ENCODE measurements around the gene PLCB3.
"Not testable (repeated sequence)": the region's sequence is repeated elsewhere in the genome, so short reads cannot be mapped to it uniquely, and the experiment has no call there.

Gene PLCB3

DNA sequence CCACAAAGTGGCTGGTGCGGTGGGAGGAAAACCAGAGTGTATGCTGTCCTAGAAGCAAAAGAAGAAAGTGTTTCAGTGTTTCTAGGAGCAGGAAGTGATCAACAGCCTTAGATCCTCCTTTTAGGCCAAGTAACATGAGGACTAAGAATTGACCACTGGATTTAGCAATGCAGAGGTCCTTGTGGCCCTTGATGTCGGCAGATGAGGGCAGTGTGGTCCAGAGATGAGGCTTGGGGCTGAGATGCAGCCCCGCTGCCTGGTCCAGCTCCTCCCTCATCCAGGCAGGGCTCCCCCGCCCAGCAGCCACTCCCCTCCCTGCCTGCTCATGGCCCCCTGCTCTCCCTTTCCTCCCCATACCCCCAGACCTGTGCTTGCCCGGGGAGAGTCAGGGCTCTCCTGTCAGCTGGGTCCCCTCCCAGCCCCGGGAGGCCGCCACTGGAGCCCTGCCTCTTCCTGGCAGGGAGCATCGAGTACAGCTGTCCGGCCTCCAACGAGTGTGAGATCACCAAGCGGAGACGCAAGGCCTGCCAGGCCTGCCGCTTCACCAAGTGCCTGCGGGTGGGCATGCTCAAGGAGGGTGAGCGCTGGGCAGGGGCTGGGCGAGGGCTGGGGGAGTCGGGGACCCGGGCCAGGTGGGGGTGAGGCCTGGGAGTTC is 62.3 kb downstream of the PLCB3 start:
- Histone ChIP-seq H3K23ac (ENCODE audit: low read length) (no peak overlapping the region), H3K56ac (ENCODE audit: low read length) (no peak overlapping the region), H3K27me3 (ENCODE audit: insufficient read depth, low read length, poor library complexity) (no peaks in the 10 kb centered on the region), H3K4ac (ENCODE audit: low read depth, low read length) (no peak overlapping the region), H4K5ac (ENCODE audit: low read length) (no peak overlapping the region), H4K8ac (ENCODE audit: low read depth, low read length) (no peak overlapping the region), H3K9ac (ENCODE audit: low read length) (no peak overlapping the region), H3K4me1 (ENCODE audit: control insufficient read depth, low read depth, low read length) (no peaks in the 10 kb centered on the region), H3K27ac (ENCODE audit: low read depth, low read length) (no peak overlapping the region), H2AK5ac (ENCODE audit: low read length) (no peak overlapping the region), H3K4me3 (ENCODE audit: low read length) (no peak overlapping the region), H3K36me3 (ENCODE audit: control insufficient read depth, insufficient read depth, low read length) (no peaks in the 10 kb centered on the region), H2BK120ac (ENCODE audit: low read depth, low read length) (no peak overlapping the region), H3K79me1 (ENCODE audit: low read length) (no peaks in the 10 kb centered on the region), H3K79me2 (ENCODE audit: control insufficient read depth, insufficient read depth, low read length) (peaks cover 4% of the 10 kb centered on the region), H2BK5ac (ENCODE audit: low read length) (no peak overlapping the region), H3K18ac (ENCODE audit: low read length) (no peak overlapping the region), H3K4me2 (ENCODE audit: low read length) (no peak overlapping the region), H2BK15ac (replicated peaks; ENCODE audit: low read depth) (no peak overlapping the region)
- WGBS (ENCODE audit: extremely low coverage, insufficient coverage, low lambda C conversion rate): no CpG with 5 or more reads among the region's 18 CpGs
- DNase-seq: no peak

DNA sequence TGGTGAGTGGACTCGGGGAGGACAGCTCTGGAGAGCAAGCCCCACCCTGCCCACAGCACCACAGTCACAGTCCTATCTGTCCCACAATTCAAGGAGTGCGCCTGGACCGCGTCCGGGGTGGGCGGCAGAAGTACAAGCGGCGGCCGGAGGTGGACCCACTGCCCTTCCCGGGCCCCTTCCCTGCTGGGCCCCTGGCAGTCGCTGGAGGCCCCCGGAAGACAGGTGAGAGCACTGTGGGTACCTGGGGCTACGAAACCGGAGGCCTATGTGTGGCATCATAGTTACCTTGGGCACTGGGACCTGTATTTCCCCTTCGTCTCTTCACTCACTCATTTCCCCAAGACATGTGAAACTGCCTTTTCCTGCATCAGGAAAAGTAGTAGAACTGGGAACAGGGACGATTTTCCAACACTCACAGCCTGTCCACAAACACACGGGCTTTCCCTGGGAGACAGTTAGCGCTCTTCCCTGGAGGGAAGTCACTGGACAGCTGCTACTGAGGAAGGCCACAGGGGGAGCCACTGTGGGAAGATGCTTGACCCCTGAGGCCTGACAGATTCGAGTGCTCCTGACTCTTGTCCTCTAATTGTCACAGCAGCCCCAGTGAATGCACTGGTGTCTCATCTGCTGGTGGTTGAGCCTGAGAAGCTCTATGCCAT is 62.9 kb downstream of the PLCB3 start:
- Histone ChIP-seq H3K4me1 (ENCODE audit: control insufficient read depth, low read depth, low read length) (peaks cover 2% of the 10 kb centered on the region), H2BK120ac (ENCODE audit: low read depth, low read length) (no peak overlapping the region), H3K79me1 (ENCODE audit: low read length) (peaks cover 2% of the 10 kb centered on the region), H3K36me3 (ENCODE audit: control insufficient read depth, insufficient read depth, low read length) (no peaks in the 10 kb centered on the region), H3K18ac (ENCODE audit: low read length) (no peak overlapping the region), H2AK5ac (ENCODE audit: low read length) (no peak overlapping the region), H4K8ac (ENCODE audit: low read depth, low read length) (no peak overlapping the region), H3K4me3 (ENCODE audit: low read length) (no peak overlapping the region), H2BK15ac (replicated peaks; ENCODE audit: low read depth) (no peak overlapping the region), H3K27me3 (ENCODE audit: insufficient read depth, low read length, poor library complexity) (no peaks in the 10 kb centered on the region), H3K4ac (ENCODE audit: low read depth, low read length) (no peak overlapping the region), H3K23ac (ENCODE audit: low read length) (no peak overlapping the region), H3K56ac (ENCODE audit: low read length) (no peak overlapping the region), H4K5ac (ENCODE audit: low read length) (no peak overlapping the region), H3K9ac (ENCODE audit: low read length) (no peak overlapping the region), H3K27ac (ENCODE audit: low read depth, low read length) (no peak overlapping the region), H3K79me2 (ENCODE audit: control insufficient read depth, insufficient read depth, low read length) (peaks cover 4% of the 10 kb centered on the region), H3K4me2 (ENCODE audit: low read length) (no peak overlapping the region), H2BK5ac (ENCODE audit: low read length) (no peak overlapping the region)
- DNase-seq: no peak
- WGBS (ENCODE audit: extremely low coverage, insufficient coverage, low lambda C conversion rate): no CpG with 5 or more reads among the region's 19 CpGs

DNA sequence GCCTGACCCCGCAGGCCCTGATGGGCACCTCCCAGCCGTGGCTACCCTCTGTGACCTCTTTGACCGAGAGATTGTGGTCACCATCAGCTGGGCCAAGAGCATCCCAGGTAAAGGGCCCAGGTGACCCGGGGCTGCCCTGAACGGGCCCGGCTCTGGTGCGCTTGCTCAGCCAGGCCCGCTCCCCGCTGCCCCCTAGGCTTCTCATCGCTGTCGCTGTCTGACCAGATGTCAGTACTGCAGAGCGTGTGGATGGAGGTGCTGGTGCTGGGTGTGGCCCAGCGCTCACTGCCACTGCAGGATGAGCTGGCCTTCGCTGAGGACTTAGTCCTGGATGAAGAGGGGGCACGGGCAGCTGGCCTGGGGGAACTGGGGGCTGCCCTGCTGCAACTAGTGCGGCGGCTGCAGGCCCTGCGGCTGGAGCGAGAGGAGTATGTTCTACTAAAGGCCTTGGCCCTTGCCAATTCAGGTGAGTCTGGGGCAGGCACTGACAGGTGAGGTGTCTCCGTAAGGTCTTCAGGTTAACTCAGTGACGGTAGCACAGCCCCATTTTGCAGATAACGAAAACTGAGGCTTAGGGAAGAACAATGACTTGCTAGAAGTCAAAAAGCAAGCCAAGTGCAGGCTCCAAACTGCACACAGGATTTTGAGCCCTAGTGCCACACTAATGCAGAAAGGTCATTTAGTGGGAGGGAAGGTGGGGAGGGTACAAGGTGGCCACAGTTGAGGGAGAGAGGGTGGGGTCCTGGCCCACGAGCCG is 63.7 kb downstream of the PLCB3 start:
- Histone ChIP-seq H3K79me1 (ENCODE audit: low read length) (peaks cover 5% of the 10 kb centered on the region), H3K56ac (ENCODE audit: low read length) (no peak overlapping the region), H3K18ac (ENCODE audit: low read length) (no peak overlapping the region), H3K79me2 (ENCODE audit: control insufficient read depth, insufficient read depth, low read length) (peaks cover 4% of the 10 kb centered on the region), H2AK5ac (ENCODE audit: low read length) (no peak overlapping the region), H3K4me1 (ENCODE audit: control insufficient read depth, low read depth, low read length) (peaks cover 3% of the 10 kb centered on the region), H3K36me3 (ENCODE audit: control insufficient read depth, insufficient read depth, low read length) (no peaks in the 10 kb centered on the region), H2BK120ac (ENCODE audit: low read depth, low read length) (no peak overlapping the region), H2BK5ac (ENCODE audit: low read length) (no peak overlapping the region), H3K4me3 (ENCODE audit: low read length) (no peak overlapping the region), H4K5ac (ENCODE audit: low read length) (no peak overlapping the region), H3K23ac (ENCODE audit: low read length) (no peak overlapping the region), H3K27me3 (ENCODE audit: insufficient read depth, low read length, poor library complexity) (no peaks in the 10 kb centered on the region), H2BK15ac (replicated peaks; ENCODE audit: low read depth) (no peak overlapping the region), H4K8ac (ENCODE audit: low read depth, low read length) (no peak overlapping the region), H3K4ac (ENCODE audit: low read depth, low read length) (no peak overlapping the region), H3K9ac (ENCODE audit: low read length) (no peak overlapping the region), H3K27ac (ENCODE audit: low read depth, low read length) (no peak overlapping the region), H3K4me2 (ENCODE audit: low read length) (no peak overlapping the region)
- no peak for DNase-seq
- no CpG with 5 or more reads among the region's 24 CpGs for WGBS (ENCODE audit: extremely low coverage, insufficient coverage, low lambda C conversion rate)

DNA sequence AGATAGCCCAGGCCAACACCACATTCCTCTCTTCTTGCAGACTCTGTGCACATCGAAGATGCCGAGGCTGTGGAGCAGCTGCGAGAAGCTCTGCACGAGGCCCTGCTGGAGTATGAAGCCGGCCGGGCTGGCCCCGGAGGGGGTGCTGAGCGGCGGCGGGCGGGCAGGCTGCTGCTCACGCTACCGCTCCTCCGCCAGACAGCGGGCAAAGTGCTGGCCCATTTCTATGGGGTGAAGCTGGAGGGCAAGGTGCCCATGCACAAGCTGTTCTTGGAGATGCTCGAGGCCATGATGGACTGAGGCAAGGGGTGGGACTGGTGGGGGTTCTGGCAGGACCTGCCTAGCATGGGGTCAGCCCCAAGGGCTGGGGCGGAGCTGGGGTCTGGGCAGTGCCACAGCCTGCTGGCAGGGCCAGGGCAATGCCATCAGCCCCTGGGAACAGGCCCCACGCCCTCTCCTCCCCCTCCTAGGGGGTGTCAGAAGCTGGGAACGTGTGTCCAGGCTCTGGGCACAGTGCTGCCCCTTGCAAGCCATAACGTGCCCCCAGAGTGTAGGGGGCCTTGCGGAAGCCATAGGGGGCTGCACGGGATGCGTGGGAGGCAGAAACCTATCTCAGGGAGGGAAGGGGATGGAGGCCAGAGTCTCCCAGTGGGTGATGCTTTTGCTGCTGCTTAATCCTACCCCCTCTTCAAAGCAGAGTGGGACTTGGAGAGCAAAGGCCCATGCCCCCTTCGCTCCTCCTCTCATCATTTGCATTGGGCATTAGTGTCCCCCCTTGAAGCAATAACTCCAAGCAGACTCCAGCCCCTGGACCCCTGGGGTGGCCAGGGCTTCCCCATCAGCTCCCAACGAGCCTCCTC is 64.6 kb downstream of the PLCB3 start:
- H4K5ac ChIP-seq (ENCODE audit: low read length); H3K79me1 ChIP-seq (ENCODE audit: low read length); H3K4ac ChIP-seq (ENCODE audit: low read depth, low read length); H3K18ac ChIP-seq (ENCODE audit: low read length); H3K56ac ChIP-seq (ENCODE audit: low read length); H3K4me2 ChIP-seq (ENCODE audit: low read length); H2BK15ac ChIP-seq (replicated peaks; ENCODE audit: low read depth); H3K23ac ChIP-seq (ENCODE audit: low read length); H4K8ac ChIP-seq (ENCODE audit: low read depth, low read length); DNase-seq; H3K4me3 ChIP-seq (ENCODE audit: low read length); H3K4me1 ChIP-seq (ENCODE audit: control insufficient read depth, low read depth, low read length); H3K9ac ChIP-seq (ENCODE audit: low read length); H3K27me3 ChIP-seq (ENCODE audit: insufficient read depth, low read length, poor library complexity); H2AK5ac ChIP-seq (ENCODE audit: low read length); H3K79me2 ChIP-seq (ENCODE audit: control insufficient read depth, insufficient read depth, low read length); H2BK120ac ChIP-seq (ENCODE audit: low read depth, low read length); H3K36me3 ChIP-seq (ENCODE audit: control insufficient read depth, insufficient read depth, low read length); H3K27ac ChIP-seq (ENCODE audit: low read depth, low read length); H2BK5ac ChIP-seq (ENCODE audit: low read length): not testable (repeated sequence)
- WGBS (ENCODE audit: extremely low coverage, insufficient coverage, low lambda C conversion rate): no CpG with 5 or more reads among the region's 25 CpGs

DNA sequence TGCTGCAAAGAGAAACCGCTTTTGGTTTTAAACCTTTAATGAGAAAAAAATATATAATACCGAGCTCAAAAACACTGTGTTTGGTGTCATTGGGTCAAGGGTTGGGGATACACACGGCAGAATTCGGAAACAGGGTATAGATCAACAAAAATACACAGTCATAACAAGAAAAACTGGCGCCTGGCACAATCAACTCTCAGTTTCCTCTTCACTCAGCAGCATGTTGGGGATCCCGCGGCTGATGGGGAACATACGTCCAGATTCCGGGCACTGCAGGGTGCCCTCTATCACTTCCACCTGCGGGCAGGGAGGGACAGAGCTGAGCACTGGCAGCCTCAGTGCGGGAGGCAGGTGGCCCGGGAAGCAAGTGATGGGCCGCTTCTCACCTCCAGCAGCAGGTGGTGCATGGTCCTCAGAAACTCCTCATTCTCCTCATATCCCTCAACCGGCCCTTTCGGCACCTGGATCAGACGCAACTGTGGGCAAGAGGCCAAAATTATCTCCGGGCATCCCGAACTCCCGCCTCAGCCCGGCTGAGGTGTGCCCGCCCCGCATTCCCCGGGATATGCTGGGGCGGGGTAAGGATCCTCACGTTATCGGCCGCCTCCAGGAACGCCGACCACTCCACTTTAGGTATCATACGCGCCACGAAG is 65.5 kb downstream of the PLCB3 start:
- no CpG with 5 or more reads among the region's 32 CpGs for WGBS (ENCODE audit: extremely low coverage, insufficient coverage, low lambda C conversion rate)
- H4K5ac ChIP-seq (ENCODE audit: low read length): no peak overlapping the region
- H3K4me2 ChIP-seq (ENCODE audit: low read length): peak overlapping the region; percentile 20
- H2BK5ac ChIP-seq (ENCODE audit: low read length): peak overlapping the region; percentile 54
- peaks cover 3% of the 10 kb centered on the region for H3K4me1 ChIP-seq (ENCODE audit: control insufficient read depth, low read depth, low read length)
- H3K79me2 ChIP-seq (ENCODE audit: control insufficient read depth, insufficient read depth, low read length): peaks cover 4% of the 10 kb centered on the region
- H3K27me3 ChIP-seq (ENCODE audit: insufficient read depth, low read length, poor library complexity): no peaks in the 10 kb centered on the region
- H3K9ac ChIP-seq (ENCODE audit: low read length): peak overlapping the region; percentile 93
- peak overlapping the region; percentile 96 for H3K56ac ChIP-seq (ENCODE audit: low read length)
- peak overlapping the region; percentile 24 for H2AK5ac ChIP-seq (ENCODE audit: low read length)
- peak overlapping the region; percentile 57 for H3K4ac ChIP-seq (ENCODE audit: low read depth, low read length)
- DNase-seq: peak; percentile 79
- peak overlapping the region; percentile 58 for H4K8ac ChIP-seq (ENCODE audit: low read depth, low read length)
- no peak overlapping the region for H2BK15ac ChIP-seq (replicated peaks; ENCODE audit: low read depth)
- H3K36me3 ChIP-seq (ENCODE audit: control insufficient read depth, insufficient read depth, low read length): no peaks in the 10 kb centered on the region
- peak overlapping the region; percentile 91 for H3K4me3 ChIP-seq (ENCODE audit: low read length)
- H3K23ac ChIP-seq (ENCODE audit: low read length): peak overlapping the region; percentile 83
- H2BK120ac ChIP-seq (ENCODE audit: low read depth, low read length): no peak overlapping the region
- H3K18ac ChIP-seq (ENCODE audit: low read length): peak overlapping the region; percentile 84
- peak overlapping the region; percentile 86 for H3K27ac ChIP-seq (ENCODE audit: low read depth, low read length)
- H3K79me1 ChIP-seq (ENCODE audit: low read length): peaks cover 7% of the 10 kb centered on the region
